Fibroblast of pulmonary artery (primary cell): ENCODE measurements around the gene DZANK1.

ENCODE experiments used
- DNase-seq: peaks from one replicate; pipeline ENCODE4 v3.0.0-alpha.2; 2010; ENCODE audit warnings: low read depth
- H3K4me3 ChIP-seq: replicated peaks from 2 replicates; pipeline ENCODE4 v1.5.1; 2011; ENCODE audit warnings: low read depth, mild to moderate bottlenecking, control low read depth, low read length, moderate library complexity
- TF ChIP-seq, protein P1 (sequence below): IDR thresholded peaks from 2 replicates; pipeline ENCODE4 v1.5.1; 2011; ENCODE audit warnings: mild to moderate bottlenecking, control low read depth, low read length, inconsistent platforms; ENCODE audit errors: missing control alignments

The DZANK1 gene

DNA sequence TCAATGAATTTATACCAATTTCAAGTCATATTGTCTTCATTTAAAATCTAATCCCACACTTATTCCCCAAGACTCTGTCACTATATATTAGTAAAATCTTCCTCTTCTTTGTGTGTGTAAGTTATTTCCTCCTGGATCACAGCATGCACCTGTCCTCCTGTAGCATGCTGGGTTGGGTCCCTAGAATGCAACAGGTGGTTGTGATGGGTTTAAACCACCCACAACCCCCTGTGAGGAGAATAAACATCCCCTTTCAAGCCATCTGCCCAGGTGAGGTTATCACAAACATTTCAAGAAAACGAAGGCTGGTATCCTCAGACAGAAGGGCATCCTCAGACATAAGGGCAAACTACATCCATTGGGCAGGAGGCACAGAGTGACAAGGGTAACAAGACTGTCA is 26.4 kb downstream of the DZANK1 start:
- TF ChIP-seq, protein P1, sequence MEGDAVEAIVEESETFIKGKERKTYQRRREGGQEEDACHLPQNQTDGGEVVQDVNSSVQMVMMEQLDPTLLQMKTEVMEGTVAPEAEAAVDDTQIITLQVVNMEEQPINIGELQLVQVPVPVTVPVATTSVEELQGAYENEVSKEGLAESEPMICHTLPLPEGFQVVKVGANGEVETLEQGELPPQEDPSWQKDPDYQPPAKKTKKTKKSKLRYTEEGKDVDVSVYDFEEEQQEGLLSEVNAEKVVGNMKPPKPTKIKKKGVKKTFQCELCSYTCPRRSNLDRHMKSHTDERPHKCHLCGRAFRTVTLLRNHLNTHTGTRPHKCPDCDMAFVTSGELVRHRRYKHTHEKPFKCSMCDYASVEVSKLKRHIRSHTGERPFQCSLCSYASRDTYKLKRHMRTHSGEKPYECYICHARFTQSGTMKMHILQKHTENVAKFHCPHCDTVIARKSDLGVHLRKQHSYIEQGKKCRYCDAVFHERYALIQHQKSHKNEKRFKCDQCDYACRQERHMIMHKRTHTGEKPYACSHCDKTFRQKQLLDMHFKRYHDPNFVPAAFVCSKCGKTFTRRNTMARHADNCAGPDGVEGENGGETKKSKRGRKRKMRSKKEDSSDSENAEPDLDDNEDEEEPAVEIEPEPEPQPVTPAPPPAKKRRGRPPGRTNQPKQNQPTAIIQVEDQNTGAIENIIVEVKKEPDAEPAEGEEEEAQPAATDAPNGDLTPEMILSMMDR = no peak
- no peak overlapping the region for H3K4me3 ChIP-seq
- DNase-seq = no peak

DNA sequence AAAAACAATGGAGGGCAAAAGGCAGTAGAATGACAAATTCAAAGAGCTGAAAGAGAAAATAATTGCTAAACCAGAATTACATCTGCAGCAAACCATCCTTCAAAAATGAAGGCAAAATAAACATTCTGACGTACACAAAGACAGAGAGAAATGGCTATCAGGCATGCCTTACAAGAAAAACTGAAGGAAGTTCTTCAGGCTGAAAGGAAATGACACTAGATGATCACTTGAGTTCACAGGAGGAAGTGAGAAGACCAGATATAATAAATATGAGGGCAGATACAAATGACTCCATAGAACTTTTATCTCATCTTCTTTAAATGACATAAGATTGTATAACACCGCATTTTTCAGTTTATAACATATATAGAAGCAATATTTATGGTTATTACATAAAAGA is 30.0 kb downstream of the DZANK1 start:
- no peak overlapping the region for H3K4me3 ChIP-seq
- TF ChIP-seq, protein P1 = no peak
- DNase-seq = no peak

DNA sequence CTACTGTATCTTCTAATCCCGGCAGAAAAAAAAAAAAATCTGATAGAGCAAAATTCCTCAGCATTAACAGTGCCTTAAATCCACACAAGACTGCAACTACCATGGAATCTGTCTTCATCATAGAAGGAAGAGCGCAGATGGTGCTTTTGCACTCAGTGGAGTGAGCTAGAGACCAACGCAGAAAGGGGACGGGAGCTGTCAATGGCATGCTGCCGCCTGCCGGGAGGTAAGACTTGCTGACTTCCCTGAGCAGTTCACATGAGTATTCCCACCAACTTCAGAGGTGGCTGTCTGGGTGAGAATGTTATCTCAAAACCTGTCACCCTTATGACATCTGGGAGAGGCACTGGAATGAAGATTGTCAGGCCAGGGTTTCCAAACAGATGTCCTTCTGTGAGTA is 35.6 kb downstream of the DZANK1 start:
- no peak overlapping the region for H3K4me3 ChIP-seq
- TF ChIP-seq, protein P1 = no peak
- DNase-seq = no peak

DNA sequence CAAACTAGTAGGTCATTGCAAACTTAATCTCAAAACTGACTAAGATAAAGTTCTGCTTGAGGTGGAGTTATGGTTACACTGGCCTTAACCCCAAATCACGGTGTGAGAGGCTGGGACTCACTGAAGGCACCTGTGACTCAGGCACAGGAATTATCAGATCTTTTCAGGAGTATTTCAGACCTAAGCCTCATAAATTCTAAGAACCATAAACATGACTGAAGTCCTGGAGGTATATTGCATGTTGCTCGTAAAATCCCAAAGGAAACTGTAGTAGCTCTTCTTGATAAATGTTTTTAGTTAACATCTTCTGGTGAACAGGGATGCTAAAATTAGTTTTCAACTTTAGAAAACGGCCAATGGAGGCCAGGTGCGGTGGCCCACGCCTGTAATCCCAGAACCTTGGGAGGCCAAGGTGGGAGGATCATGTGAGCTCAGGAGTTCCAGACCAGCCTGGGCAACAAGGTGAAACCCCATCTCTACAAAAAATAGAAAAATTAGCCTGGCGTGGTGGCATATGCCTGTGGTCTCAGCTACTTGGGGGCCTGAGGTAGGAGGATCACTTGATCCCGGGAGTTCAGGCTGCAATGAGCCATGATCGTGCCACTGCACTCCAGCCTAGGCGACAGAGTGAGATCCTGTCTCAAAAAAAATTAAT is 36.5 kb downstream of the DZANK1 start:
- H3K4me3 ChIP-seq = no peak overlapping the region
- no peak for DNase-seq
- TF ChIP-seq, protein P1 = no peak

DNA sequence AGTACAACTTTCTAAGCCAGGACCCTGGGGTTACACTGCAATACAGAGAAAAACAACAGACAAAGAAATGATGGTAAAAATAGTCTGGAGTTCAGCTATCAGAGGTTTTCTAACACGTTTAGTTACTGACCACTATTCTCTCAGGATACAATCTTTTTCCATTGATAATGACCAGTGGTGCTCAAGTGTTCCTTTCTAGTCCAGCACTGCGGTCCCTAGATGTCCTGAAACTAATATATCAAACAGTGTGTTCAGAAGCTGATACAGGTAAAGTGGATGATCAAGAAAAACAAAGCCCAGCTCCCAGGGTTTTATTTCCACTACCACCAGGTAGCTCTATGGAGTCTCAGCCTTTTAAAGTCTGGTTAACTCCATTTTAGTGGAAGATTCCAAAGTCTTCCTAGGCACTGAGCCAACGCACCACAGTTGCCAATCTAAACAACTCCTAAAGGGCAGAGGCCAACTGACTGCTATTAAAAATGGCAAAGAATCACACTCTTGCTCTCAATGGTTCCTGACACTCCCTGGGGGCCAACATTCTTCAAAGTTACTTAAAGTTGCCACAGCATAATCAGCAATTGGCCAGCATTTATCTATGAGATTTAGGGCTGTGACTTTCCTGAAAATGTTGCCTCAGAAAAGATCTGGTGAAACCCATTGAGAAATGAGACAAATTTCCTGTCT is 38.2 kb downstream of the DZANK1 start:
- TF ChIP-seq, protein P1 = no peak
- DNase-seq = peak; percentile 47
- no peak overlapping the region for H3K4me3 ChIP-seq

DNA sequence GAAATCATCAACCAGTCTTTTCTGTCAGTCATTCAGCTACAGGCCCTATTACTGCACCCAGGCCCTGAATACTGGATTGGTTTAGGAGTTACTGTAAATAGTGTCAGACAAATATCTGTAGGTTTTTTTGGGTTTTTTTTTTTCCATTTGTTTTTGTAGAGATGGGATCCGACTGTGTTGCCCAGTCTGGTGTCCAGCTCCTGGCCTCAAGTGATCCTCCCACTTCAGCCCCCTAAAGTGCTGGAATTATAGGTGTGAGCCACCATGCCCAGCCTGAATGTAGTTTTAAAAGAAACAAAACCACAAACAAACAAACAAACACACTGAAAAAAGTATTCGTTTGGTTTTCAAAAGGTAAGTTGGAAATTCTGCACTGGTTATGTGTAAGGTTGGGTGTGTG is 39.6 kb downstream of the DZANK1 start:
- no peak for DNase-seq
- H3K4me3 ChIP-seq = no peak overlapping the region
- TF ChIP-seq, protein P1 = no peak

DNA sequence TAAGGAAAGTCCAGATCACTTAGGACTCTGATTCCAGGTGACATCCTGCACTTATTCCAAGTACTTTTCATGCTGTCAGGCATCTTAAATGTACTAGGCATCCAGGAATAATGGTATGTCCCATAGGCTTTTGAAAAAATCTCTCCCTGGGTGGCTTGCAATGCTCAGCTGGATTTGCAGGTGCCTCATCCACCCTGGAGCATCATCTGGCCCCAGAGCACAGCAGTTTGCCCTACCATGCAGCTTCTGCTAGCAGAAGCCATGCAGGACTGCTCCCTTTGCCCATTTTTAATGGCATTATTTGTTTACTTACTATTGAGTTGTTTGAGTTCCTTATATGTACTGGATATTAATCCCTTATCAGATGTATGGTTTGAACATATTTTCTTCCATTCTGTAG is 45.2 kb downstream of the DZANK1 start:
- TF ChIP-seq, protein P1 = no peak
- DNase-seq = no peak
- no peak overlapping the region for H3K4me3 ChIP-seq
